GM23248 (cell line): Measurements from ENCODE around the gene WNT8A.

ENCODE experiments used
- EZH2 ChIP-seq: fragments of 200-600 bp; sonication (generic); IDR thresholded peaks from 2 replicates; pipeline ENCODE4 v1.6.1; 2018; ENCODE audit warnings: antibody characterized with exemption, mild to moderate bottlenecking; ENCODE audit not compliant: insufficient read depth, poor library complexity, severe bottlenecking
- EZH2phosphoT487 ChIP-seq: fragments of 200-600 bp; sonication (generic); IDR thresholded peaks from 2 replicates; pipeline ENCODE4 v1.6.1; 2018; ENCODE audit warnings: antibody characterized with exemption, moderate library complexity, mild to moderate bottlenecking, low read depth; ENCODE audit not compliant: insufficient read depth

DNA sequence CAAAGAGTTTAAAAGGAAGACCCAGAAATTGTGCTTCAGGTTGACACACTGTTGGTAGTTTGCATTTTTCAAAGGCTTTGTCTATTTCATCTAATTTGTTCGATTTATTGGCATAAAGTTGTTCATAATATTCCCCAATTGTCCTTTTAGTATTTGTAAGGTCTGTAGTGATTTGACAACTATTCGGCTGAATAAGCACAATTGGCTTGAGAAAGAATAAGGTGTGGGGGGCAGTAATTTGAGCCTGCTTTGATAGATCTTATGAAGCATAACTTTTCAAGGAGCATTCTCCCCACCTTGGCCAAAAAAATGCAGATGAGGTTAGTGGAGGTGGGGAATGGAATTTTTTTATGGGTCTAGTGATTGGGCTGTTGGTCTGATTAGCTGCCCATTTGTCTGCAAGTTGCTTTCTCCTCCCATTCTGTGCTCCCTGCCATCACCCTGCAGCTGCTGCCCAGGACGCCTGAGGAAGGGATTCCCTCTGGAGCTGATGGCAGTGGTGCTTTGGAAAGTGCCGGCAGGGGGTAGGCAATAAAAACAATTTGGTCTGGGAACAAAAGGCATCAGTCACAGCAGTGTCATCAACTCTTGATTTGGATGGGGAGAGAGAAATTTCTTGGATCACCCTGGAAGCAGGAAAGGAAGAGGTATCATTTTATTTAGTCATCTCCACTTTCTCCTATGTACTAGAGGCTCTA is 26.6 kb downstream of the WNT8A start:
- TF ChIP-seq EZH2 (no peak), EZH2phosphoT487 (no peak)
